Panc1 (cell line): ENCODE data around the gene PKN3.

Experiments
- CTCF ChIP-seq: fragments of 450-650 bp; IDR thresholded peaks from 2 replicates; pipeline ENCODE4 v1.5.1; 2017; ENCODE audit warnings: mild to moderate bottlenecking
- POLR2AphosphoS5 ChIP-seq: IDR thresholded peaks from 2 replicates; pipeline ENCODE4 v1.6.1; 2012; ENCODE audit warnings: mild to moderate bottlenecking, low read depth, low read length, moderate library complexity

GRCh38 chr9:128707446-128707845 is 5.1 kb downstream of the PKN3 start:
- TF ChIP-seq POLR2AphosphoS5 (no peak), CTCF (no peak)
